Smooth muscle cell (in vitro differentiated cells): Measurements from ENCODE around the gene PARVA. TPM values are rescaled to one million over a fixed set of nuclear protein-coding genes. Genes with fewer than 3 reads are reported as not detected.

Experiments
- DNase-seq: peaks from one replicate; lab custom pipeline; 2025; ENCODE audit not compliant: unreplicated experiment; lab: John Stamatoyannopoulos, UW
- H2AFZ ChIP-seq: fragments of 200-600 bp; sonication (generic); 2 replicates; pipeline ENCODE4 v1.6.0; 2016; ENCODE audit warnings: antibody characterized with exemption, low read depth, mild to moderate bottlenecking
- H3F3A ChIP-seq: fragments of 200-600 bp; sonication (generic); 2 replicates; pipeline ENCODE4 v1.6.0; 2017; ENCODE audit warnings: antibody characterized with exemption, low read depth
- H3K27ac ChIP-seq: fragments of 200-600 bp; sonication (generic); 2 replicates; pipeline ENCODE4 v1.5.1; 2016; ENCODE audit warnings: low read depth, mild to moderate bottlenecking
- H3K27me3 ChIP-seq: fragments of 200-600 bp; sonication (generic); 2 replicates; pipeline ENCODE4 v1.6.1; 2016; ENCODE audit warnings: low read depth, mild to moderate bottlenecking
- H3K36me3 ChIP-seq: fragments of 200-600 bp; sonication (generic); 2 replicates; pipeline ENCODE4 v1.5.1; 2016; ENCODE audit warnings: low read depth
- H3K4me1 ChIP-seq: fragments of 200-600 bp; sonication (generic); 2 replicates; pipeline ENCODE4 v1.5.1; 2016; ENCODE audit warnings: low read depth
- H3K4me2 ChIP-seq: fragments of 200-600 bp; sonication (generic); 2 replicates; pipeline ENCODE4 v1.6.0; 2016; ENCODE audit warnings: mild to moderate bottlenecking
- H3K4me3 ChIP-seq: fragments of 200-600 bp; sonication (generic); 2 replicates; pipeline ENCODE4 v1.5.1; 2016; ENCODE audit warnings: mild to moderate bottlenecking
- H3K79me2 ChIP-seq: fragments of 200-600 bp; sonication (generic); 2 replicates; pipeline ENCODE4 v1.6.0; 2016; ENCODE audit warnings: low read depth, mild to moderate bottlenecking
- H3K9ac ChIP-seq: fragments of 200-600 bp; sonication (generic); 2 replicates; pipeline ENCODE4 v1.6.0; 2016; ENCODE audit warnings: low read depth
- H3K9me3 ChIP-seq: fragments of 200-600 bp; sonication (generic); replicated peaks from 2 replicates; pipeline ENCODE4 v1.5.1; 2016; ENCODE audit warnings: low read depth
- H4K20me1 ChIP-seq: fragments of 200-600 bp; sonication (generic); 2 replicates; pipeline ENCODE4 v1.6.0; 2016; ENCODE audit warnings: low read depth
- CTCF ChIP-seq: fragments of 200-600 bp; sonication (generic); IDR thresholded peaks from 2 replicates; pipeline ENCODE4 v1.5.1; 2017; ENCODE audit warnings: borderline replicate concordance, mild to moderate bottlenecking, antibody characterized with exemption; ENCODE audit not compliant: insufficient read depth, poor library complexity, severe bottlenecking
- WGBS: methylation state at CpG from one replicate; pipeline ENCODE4 v1.1.7; 2016; ENCODE audit warnings: low lambda C conversion rate; 5-methylcytosine and 5-hydroxymethylcytosine counted together
- polyA plus RNA-seq: library from polyadenylated mRNA; unstranded; fragments of >200 nt; fragmentation: Nextera tagmentation; extraction: Ambion mirVana; gene quantifications from 2 replicates; pipeline ENCODE4 v1.2.1, GENCODE V29; 2016
- total RNA-seq: library from RNA; depleted of rRNA; stranded (reverse); fragments of >200 nt; gene quantifications from 2 replicates; pipeline ENCODE4 v1.2.3, GENCODE V29; 2014

PARVA gene
- total and polyA plus RNA-seq, 2 experiments from 2014 or later, result 73.9 to 99.4 TPM

- H2AFZ ChIP-seq, result no peak overlapping the region
- no peaks in the 10 kb centered on the region for H3K9me3 ChIP-seq
- no peak overlapping the region for H3K4me3 ChIP-seq
- peaks cover 18% of the 10 kb centered on the region for H3F3A ChIP-seq
- no peaks in the 10 kb centered on the region for H3K27me3 ChIP-seq
- peak overlapping the region; percentile 71 for H3K4me2 ChIP-seq
- 15% methylated on average over 6 of the region's 6 CpGs for WGBS
- no peaks in the 10 kb centered on the region for H3K36me3 ChIP-seq
- no peaks in the 10 kb centered on the region for H3K79me2 ChIP-seq
- no peak for TF ChIP-seq CTCF
- H3K9ac ChIP-seq, result no peak overlapping the region
- H4K20me1 ChIP-seq, result no peaks in the 10 kb centered on the region
- DNase-seq, result no peak
- H3K27ac ChIP-seq, result peak overlapping the region; percentile 82
- H3K4me1 ChIP-seq, result peaks cover 21% of the 10 kb centered on the region
These were observed 179.5 kb downstream of the PARVA start for GRCh38 chr11:12556788-12557384.

DNA sequence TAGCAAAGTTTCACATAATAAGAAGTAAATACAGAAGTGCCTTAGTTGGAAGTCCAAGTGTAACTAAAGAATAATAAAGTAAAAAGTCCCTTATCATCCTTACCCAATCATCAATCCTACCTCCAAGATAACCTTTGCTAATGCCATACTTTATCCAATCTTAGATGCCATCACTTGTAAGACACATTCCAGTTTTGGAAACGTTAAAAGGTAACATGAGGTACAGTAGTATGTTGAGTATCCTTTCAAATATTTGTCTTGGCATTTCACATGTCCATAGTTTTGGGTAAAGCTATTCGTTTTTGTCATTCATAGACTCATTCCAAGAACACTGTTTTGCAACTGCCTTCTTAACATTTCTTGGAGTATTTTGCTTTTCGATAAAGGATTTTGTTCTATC lies 181.6 kb downstream of the PARVA start:
- H3K4me3 ChIP-seq, result no peak overlapping the region
- H3K79me2 ChIP-seq, result no peaks in the 10 kb centered on the region
- no peaks in the 10 kb centered on the region for H3K9me3 ChIP-seq
- WGBS, result 90% methylated on average over 3 of the region's 3 CpGs
- no peak overlapping the region for H2AFZ ChIP-seq
- H4K20me1 ChIP-seq, result no peaks in the 10 kb centered on the region
- H3K4me1 ChIP-seq, result peaks cover 21% of the 10 kb centered on the region
- no peak overlapping the region for H3K9ac ChIP-seq
- H3K27ac ChIP-seq, result no peak overlapping the region
- TF ChIP-seq CTCF, result no peak
- no peak for DNase-seq
- H3F3A ChIP-seq, result peaks cover 18% of the 10 kb centered on the region
- H3K27me3 ChIP-seq, result no peaks in the 10 kb centered on the region
- H3K36me3 ChIP-seq, result no peaks in the 10 kb centered on the region
- no peak overlapping the region for H3K4me2 ChIP-seq

GRCh38 chr11:12560362-12560761 lies 183.0 kb downstream of the PARVA start:
- H3K4me2 ChIP-seq, result no peak overlapping the region
- TF ChIP-seq CTCF, result no peak
- no peaks in the 10 kb centered on the region for H3K27me3 ChIP-seq
- H2AFZ ChIP-seq, result no peak overlapping the region
- H3K27ac ChIP-seq, result no peak overlapping the region
- peaks cover 21% of the 10 kb centered on the region for H3K4me1 ChIP-seq
- no peak for DNase-seq
- peaks cover 12% of the 10 kb centered on the region for H3F3A ChIP-seq
- H3K9me3 ChIP-seq, result no peaks in the 10 kb centered on the region
- WGBS, result 89% methylated on average over 3 of the region's 3 CpGs
- H4K20me1 ChIP-seq, result no peaks in the 10 kb centered on the region
- H3K4me3 ChIP-seq, result no peak overlapping the region
- no peak overlapping the region for H3K9ac ChIP-seq
- H3K79me2 ChIP-seq, result no peaks in the 10 kb centered on the region
- H3K36me3 ChIP-seq, result no peaks in the 10 kb centered on the region

- Histone ChIP-seq H3K4me3 (no peak overlapping the region), H3K9ac (no peak overlapping the region), H3K27ac (no peak overlapping the region), H4K20me1 (no peaks in the 10 kb centered on the region), H3K4me1 (peaks cover 18% of the 10 kb centered on the region), H3K4me2 (no peak overlapping the region), H3K79me2 (no peaks in the 10 kb centered on the region), H3F3A (peaks cover 7% of the 10 kb centered on the region), H3K27me3 (no peaks in the 10 kb centered on the region), H3K9me3 (no peaks in the 10 kb centered on the region), H2AFZ (no peak overlapping the region), H3K36me3 (no peaks in the 10 kb centered on the region)
- no peak for TF ChIP-seq CTCF
- DNase-seq, result no peak
- WGBS, result 93% methylated on average over 2 of the region's 2 CpGs
These were observed 183.5 kb downstream of the PARVA start for GRCh38 chr11:12560861-12561260.
